Endothelial cell of umbilical vein (primary cell): ENCODE results near the gene ABLIM2.

ENCODE experiments used
- CTCF ChIP-seq, 2 donors: IDR thresholded peaks; 1 replicate in 1 of 2; 2 replicates in 1 of 2; pipeline ENCODE4 v1.5.1; 2011; ENCODE audit warnings: low read length in 2 of 2, mild to moderate bottlenecking in 2 of 2, moderate library complexity in 2 of 2, control low read depth in 1 of 2, inconsistent platforms in 1 of 2, low read depth in 1 of 2; ENCODE audit not compliant: insufficient read depth in 1 of 2; ENCODE audit errors: extremely low read depth in 1 of 2
- EZH2 ChIP-seq: IDR thresholded peaks from 2 replicates; pipeline ENCODE4 v1.6.1; 2012; ENCODE audit warnings: borderline replicate concordance, low read depth, mild to moderate bottlenecking, moderate library complexity, low read length, inconsistent platforms; ENCODE audit not compliant: severe bottlenecking
- POLR2AphosphoS5 ChIP-seq: IDR thresholded peaks from 2 replicates; pipeline ENCODE4 v1.6.1; 2012; ENCODE audit warnings: low read depth, mild to moderate bottlenecking, control low read depth, low read length, moderate library complexity; ENCODE audit not compliant: insufficient read depth

- no peak for TF ChIP-seq CTCF (IDR thresholded peaks at IDR 0.05; ENCODE audit: extremely low read depth in 1 of 2, insufficient read depth in 1 of 2, low read depth in 1 of 2, low read length in 2 of 2)
- no peak for TF ChIP-seq POLR2AphosphoS5
- TF ChIP-seq EZH2 = no peak
Observed at GRCh38 chr4:8174970-8175369, 16.4 kb upstream of the ABLIM2 start.
